NCI-H146 (cell line): ENCODE measurements around the gene TCOF1.

Source experiments
- DNase-seq: peaks from one replicate; lab custom pipeline; 2025; lab: John Stamatoyannopoulos, UW

Gene TCOF1

GRCh38 chr5:150391064-150391834, 33.8 kb downstream of the TCOF1 start:
- DNase-seq: no peak

- no peak for DNase-seq
Observed at GRCh38 chr5:150391986-150392385, 34.5 kb downstream of the TCOF1 start.

GRCh38 chr5:150392680-150393079, 35.2 kb downstream of the TCOF1 start:
- DNase-seq: no peak

GRCh38 chr5:150393096-150393645, 35.7 kb downstream of the TCOF1 start:
- DNase-seq: no peak

GRCh38 chr5:150394131-150394530, 36.6 kb downstream of the TCOF1 start:
- DNase-seq: no peak

GRCh38 chr5:150394912-150395687, 37.6 kb downstream of the TCOF1 start:
- DNase-seq: no peak

GRCh38 chr5:150395688-150395975, 38.1 kb downstream of the TCOF1 start:
- DNase-seq: no peak

- DNase-seq: no peak
Observed at GRCh38 chr5:150396267-150396666, 38.8 kb downstream of the TCOF1 start.

GRCh38 chr5:150397146-150397781, 39.8 kb downstream of the TCOF1 start:
- DNase-seq: no peak

- DNase-seq: no peak
Observed at GRCh38 chr5:150397782-150398721, 40.6 kb downstream of the TCOF1 start.

GRCh38 chr5:150398722-150399523, 41.4 kb downstream of the TCOF1 start:
- DNase-seq: no peak

- no peak for DNase-seq
Observed at GRCh38 chr5:150399524-150400211, 42.2 kb downstream of the TCOF1 start.

GRCh38 chr5:150400316-150401075, 43.0 kb downstream of the TCOF1 start:
- no peak for DNase-seq

GRCh38 chr5:150401076-150401375, 43.5 kb downstream of the TCOF1 start:
- DNase-seq: no peak

GRCh38 chr5:150401376-150402228, 44.1 kb downstream of the TCOF1 start:
- DNase-seq: no peak

- DNase-seq: no peak
Observed at GRCh38 chr5:150402229-150402773, 44.8 kb downstream of the TCOF1 start.

- DNase-seq: no peak
Observed at GRCh38 chr5:150402901-150403342, 45.4 kb downstream of the TCOF1 start.

GRCh38 chr5:150404121-150404520, 46.6 kb downstream of the TCOF1 start:
- no peak for DNase-seq
